K562 (cell line): ENCODE measurements around the gene EMX2. TPM values are rescaled to one million over a fixed set of nuclear protein-coding genes. Genes with fewer than 3 reads are reported as not detected.

Experiments
- ATAC-seq: fragments of 200-7000 bp; cut with Tn5 transposase; 3 replicates; pipeline ENCODE4 v1.9.1; 2020; ENCODE audit warnings: moderate library complexity
- BruUV-seq: library from RNA; stranded (reverse); fragments of 400-500 nt; replicated peaks from 2 replicates; lab custom pipeline; 2021; lab: Mats Ljungman, UMichigan
- CTCF ChIA-PET: fragments of 300-600 bp; formaldehyde crosslinking; extraction: SDS; loops from one replicate; lab custom pipeline; 2021; ENCODE audit warnings: low intra/inter-chr PET ratio; lab: Yijun Ruan, JAX
- POLR2A ChIA-PET: fragments of 300-600, 350-650 bp; sonication (Branson Sonifier 250); formaldehyde crosslinking; extraction: SDS; loops from one replicate; lab custom pipeline; 2021; ENCODE audit warnings: antibody characterized with exemption, inconsistent platforms; lab: Yijun Ruan, JAX
- DNase-seq, 4 experiments: peaks; one replicate each; pipeline versions ENCODE4 v3.0.0 to v3.0.0-alpha.2; 2011 to 2018; ENCODE audit warnings: low spot score in 3 of 4, mixed read lengths in 3 of 4; ENCODE audit errors: extremely low read depth in 1 of 4
- FAIRE-seq: peaks from 2 replicates; lab custom pipeline; 2011; peaks lifted over from hg19 to GRCh38; lab: Jason Lieb, UNC
- H2AFZ ChIP-seq: 2 replicates; pipeline ENCODE4 v1.6.0; 2011; ENCODE audit warnings: low read depth, low read length, control low read depth, inconsistent platforms
- H3K27ac ChIP-seq: fragments of 200-600 bp; 3 replicates; pipeline ENCODE4 v1.8.0; 2011; ENCODE audit warnings: low read depth, mild to moderate bottlenecking, control low read depth, inconsistent platforms, low read length, moderate library complexity, mixed read lengths; ENCODE audit errors: extremely low read depth
- H3K27me3 ChIP-seq, 2 experiments: fragments of 300-600 bp in 1 of 2; 2 replicates in 1 of 2; 3 replicates in 1 of 2; pipeline versions ENCODE4 v1.6.0 to v1.8.0; 2011; ENCODE audit warnings: inconsistent platforms in 2 of 2, low read length in 2 of 2, mild to moderate bottlenecking in 1 of 2, mixed read lengths in 1 of 2, moderate library complexity in 1 of 2; ENCODE audit not compliant: control insufficient read depth in 2 of 2, insufficient read depth in 2 of 2
- H3K36me3 ChIP-seq: fragments of 300-600 bp; 3 replicates; pipeline ENCODE4 v1.8.0; 2011; ENCODE audit warnings: mild to moderate bottlenecking, low read length, inconsistent platforms; ENCODE audit not compliant: control insufficient read depth, insufficient read depth
- H3K4me1 ChIP-seq, 2 experiments: fragments of 200-600 bp in 1 of 2; replicated peaks in 1 of 2; 2 replicates in 1 of 2; 3 replicates in 1 of 2; pipeline versions ENCODE4 v1.5.1 to v1.8.0; 2011; ENCODE audit warnings: inconsistent platforms in 2 of 2, low read length in 2 of 2, mild to moderate bottlenecking in 1 of 2, mixed read lengths in 1 of 2, moderate library complexity in 1 of 2; ENCODE audit not compliant: control insufficient read depth in 2 of 2, insufficient read depth in 2 of 2
- H3K4me2 ChIP-seq: 2 replicates; pipeline ENCODE4 v1.6.1; 2011; ENCODE audit warnings: low read length, control low read depth, inconsistent platforms, mixed read lengths; ENCODE audit not compliant: insufficient read depth
- H3K4me3 ChIP-seq: fragments of 200-600 bp; sonication (generic), shearing (Covaris generic); 2 replicates; pipeline ENCODE4 v1.5.1; 2016; ENCODE audit warnings: control low read depth, inconsistent platforms
- H3K79me2 ChIP-seq: fragments of 200-600 bp; 3 replicates; pipeline ENCODE4 v1.8.0; 2011; ENCODE audit warnings: low read length, inconsistent platforms; ENCODE audit not compliant: control insufficient read depth, insufficient read depth
- H3K9ac ChIP-seq, 2 experiments: 2 replicates each; pipeline versions ENCODE4 v1.6.0 to v1.6.1; 2011; ENCODE audit warnings: low read depth in 2 of 2, low read length in 2 of 2, control low read depth in 1 of 2, inconsistent platforms in 1 of 2, mild to moderate bottlenecking in 1 of 2, mixed read lengths in 1 of 2; ENCODE audit not compliant: insufficient read depth in 1 of 2
- H3K9me1 ChIP-seq: one replicate; pipeline ENCODE4 v1.6.0; 2011; ENCODE audit warnings: inconsistent platforms, mild to moderate bottlenecking, low read length, moderate library complexity; ENCODE audit not compliant: control insufficient read depth, insufficient read depth
- H3K9me3 ChIP-seq: replicated peaks from 2 replicates; pipeline ENCODE4 v1.5.1; 2011; ENCODE audit warnings: low read depth, low read length, inconsistent platforms; ENCODE audit not compliant: control insufficient read depth, insufficient read depth
- H4K20me1 ChIP-seq: replicated peaks from 2 replicates; pipeline ENCODE4 v1.6.1; 2011; ENCODE audit warnings: low read length, inconsistent platforms, mixed read lengths; ENCODE audit not compliant: control insufficient read depth, insufficient read depth
- ARNT ChIP-seq, 2 experiments: fragments of 450-650 bp; IDR thresholded peaks; 2 replicates each; pipeline ENCODE4 v1.6.1; 2016; ENCODE audit warnings: mild to moderate bottlenecking in 1 of 2
- PBX2 ChIP-seq, 2 experiments: IDR thresholded peaks in 1 of 2; conservative IDR thresholded peaks in 1 of 2; 2 replicates each; pipeline ENCODE4 v1.6.1; 2016; ENCODE audit warnings: low read depth in 2 of 2, mild to moderate bottlenecking in 1 of 2, missing compliant biosample characterization in 1 of 2, missing genetic modification characterization in 1 of 2, moderate library complexity in 1 of 2
- RBM39 ChIP-seq: fragments of 200-400 bp; formaldehyde crosslinking; optimal IDR thresholded peaks from 2 replicates; pipeline ENCODE3; 2018; ENCODE audit warnings: low read depth, low read length
- SAFB ChIP-seq: fragments of 200-400 bp; formaldehyde crosslinking; IDR thresholded peaks from 2 replicates; pipeline ENCODE4 v1.6.1; 2017; ENCODE audit warnings: low read depth, low read length, borderline replicate concordance
- U2AF2 ChIP-seq: fragments of 200-400 bp; formaldehyde crosslinking; optimal IDR thresholded peaks from 2 replicates; pipeline ENCODE3; 2017; ENCODE audit warnings: low read depth, mild to moderate bottlenecking, low read length
- WHSC1 ChIP-seq: IDR thresholded peaks from one replicate; pipeline ENCODE4 v1.6.1; 2012; ENCODE audit warnings: low read length, control low read depth, inconsistent platforms
- ZBTB34 ChIP-seq: fragments of 250-450 bp; sonication (Bioruptor Pico); IDR thresholded peaks from 2 replicates; pipeline ENCODE4 v1.8.0; 2021; ENCODE audit warnings: mild to moderate bottlenecking, moderate library complexity
- WGBS: fragments of 100-300 bp; shearing (Covaris generic); methylation state at CpG from one replicate; pipeline ENCODE4 v1.1.6; 2016; ENCODE audit warnings: low coverage, mixed read lengths; ENCODE audit not compliant: insufficient coverage; ENCODE audit errors: missing lambda C conversion rate; 5-methylcytosine and 5-hydroxymethylcytosine counted together
- in situ Hi-C: fragments of 300-500 bp; cut with MboI; formaldehyde crosslinking; loops from 4 replicates; pipeline ENCODE4 v1.15.0; 2018; ENCODE audit warnings: inconsistent platforms, mixed read lengths
- intact Hi-C: fragments of 100-400 bp; cut with micrococcal nuclease; formaldehyde crosslinking; loops from 2 replicates; pipeline ENCODE4 v1.14.2; 2022
- polyA plus RNA-seq, 8 experiments: library from polyadenylated mRNA; depleted of rRNA in 4 of 8; stranded (reverse) in 5 of 8; unstranded in 3 of 8; fragments of >200 nt; fragmentation: Nextera tagmentation in 2 of 8; fragmentation: Illumina TruSeq in 1 of 8; extraction: Ambion mirVana in 2 of 8; extraction: Trizol in 1 of 8; gene quantifications; 2 replicates each; pipeline versions ENCODE4 v1.2.1 to v1.2.3, GENCODE V29; 2011 to 2014; ENCODE audit warnings: inconsistent platforms in 1 of 8, missing spikeins in 1 of 8
- total RNA-seq, 7 experiments: library from RNA; depleted of rRNA in 6 of 7; stranded (reverse); fragments of >200 nt in 6 of 7; fragmentation: Illumina TruSeq in 2 of 7; extraction: Trizol in 2 of 7; gene quantifications; 2 replicates each; pipeline versions ENCODE4 v1.2.1 to v1.2.3, GENCODE V29; 2011 to 2021; ENCODE audit warnings: low replicate concordance in 1 of 7

Gene EMX2
- total and polyA plus RNA-seq, 9 of the 15 experiments (the other 6 are each of a cell fraction or from before 2014, with no cell fraction given) = not detected

GRCh38 chr10:117570880-117571279 is 28.3 kb downstream of the EMX2 start (continued):
- TF ChIP-seq PBX2 (CRISPR knock-in tag; IDR thresholded peaks at IDR 0.05; ENCODE audit: low read depth) (no peak), PBX2 (tag; conservative IDR thresholded peaks at IDR 0.05; ENCODE audit: low read depth) (no peak), ZBTB34 (CRISPR knock-in tag) (no peak), U2AF2 (no peak), WHSC1 (no peak)

GRCh38 chr10:117574498-117575146 is 32.1 kb downstream of the EMX2 start:
- CTCF ChIA-PET = no interaction called here
- DNase-seq = no peak
- 0% methylated on average over 10 of the region's 11 CpGs for WGBS

More at GRCh38 chr10:117574498-117575146, 32.1 kb downstream of the EMX2 start:
- intact Hi-C loops (no loop called here), in situ Hi-C loops (no loop called here)
- H3K36me3 ChIP-seq = no peaks in the 10 kb centered on the region
- no peak overlapping the region for H3K4me2 ChIP-seq
- H2AFZ ChIP-seq = no peak overlapping the region
- FAIRE-seq (no peak), ATAC-seq (no peak)
- H4K20me1 ChIP-seq = no peaks in the 10 kb centered on the region
- POLR2A ChIA-PET = interaction anchor here (0.6 kb wide), 1 partner anchor 1506 kb away, joined by 3 read pairs; no protein-coding TSS in a partner anchor
- no peak overlapping the region for H3K9ac ChIP-seq
- no peaks in the 10 kb centered on the region for H3K9me1 ChIP-seq
- H3K4me3 ChIP-seq = no peak overlapping the region
- no peak overlapping the region for H3K27ac ChIP-seq
- TF ChIP-seq SAFB = no peak
- no peak for TF ChIP-seq RBM39
- no peak for TF ChIP-seq ARNT (IDR thresholded peaks at IDR 0.05)
- TF ChIP-seq, all 486 proteins: peak for 0
- no peaks in the 10 kb centered on the region for H3K9me3 ChIP-seq
- no TSS peak for BruUV-seq
- H3K79me2 ChIP-seq = no peaks in the 10 kb centered on the region
- peaks cover 0 to 5% of the 10 kb centered on the region in 2 experiments; a peak in 2 of 5 replicates for H3K27me3 ChIP-seq
- no peaks in the 10 kb centered on the region for H3K4me1 ChIP-seq
